HG02970 (cell line): ENCODE data around the gene GPX6.
"Not testable (repeated sequence)": the region's sequence is repeated elsewhere in the genome, so short reads cannot be mapped to it uniquely, and the experiment has no call there.

Experiments used
- ATAC-seq: cut with Tn5 transposase; IDR thresholded peaks from one replicate; pipeline ENCODE4 v1.9.1; 2021; ENCODE audit warnings: mild to moderate bottlenecking, moderate library complexity, moderate number of reproducible peaks; ENCODE audit not compliant: unreplicated experiment, low FRiP score

GPX6 gene, protein sequence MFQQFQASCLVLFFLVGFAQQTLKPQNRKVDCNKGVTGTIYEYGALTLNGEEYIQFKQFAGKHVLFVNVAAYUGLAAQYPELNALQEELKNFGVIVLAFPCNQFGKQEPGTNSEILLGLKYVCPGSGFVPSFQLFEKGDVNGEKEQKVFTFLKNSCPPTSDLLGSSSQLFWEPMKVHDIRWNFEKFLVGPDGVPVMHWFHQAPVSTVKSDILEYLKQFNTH

GRCh38 chr6:28515676-28516075 is at the start of gene GPX6:
Gene GPX6 (minus strand): TSS chr6:28515793. CDS start chr6:28515743, 50 bp downstream.
- no peak for ATAC-seq

- no peak for ATAC-seq
Observed at GRCh38 chr6:28563430-28564095, 48.0 kb upstream of the GPX6 start.

DNA sequence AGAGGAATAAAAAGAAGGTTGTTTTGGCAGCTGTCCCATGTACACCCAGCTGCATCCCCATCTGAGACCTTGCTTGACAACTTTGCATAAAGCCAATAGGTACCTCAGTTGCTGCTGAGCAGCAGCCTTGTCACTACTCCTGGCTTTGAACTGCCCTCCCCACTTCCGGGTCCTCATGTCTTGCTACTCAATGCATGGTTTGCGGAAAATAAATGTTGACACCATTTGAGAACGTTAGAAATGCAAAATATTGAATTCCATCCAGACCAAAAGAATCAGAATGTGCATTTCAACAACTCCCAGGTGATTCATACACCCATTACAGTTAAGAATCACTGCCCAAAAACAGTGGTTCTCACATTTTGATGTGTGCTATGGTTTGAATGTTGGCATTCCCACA is 43.0 kb upstream of the GPX6 start:
- ATAC-seq, result no peak

DNA sequence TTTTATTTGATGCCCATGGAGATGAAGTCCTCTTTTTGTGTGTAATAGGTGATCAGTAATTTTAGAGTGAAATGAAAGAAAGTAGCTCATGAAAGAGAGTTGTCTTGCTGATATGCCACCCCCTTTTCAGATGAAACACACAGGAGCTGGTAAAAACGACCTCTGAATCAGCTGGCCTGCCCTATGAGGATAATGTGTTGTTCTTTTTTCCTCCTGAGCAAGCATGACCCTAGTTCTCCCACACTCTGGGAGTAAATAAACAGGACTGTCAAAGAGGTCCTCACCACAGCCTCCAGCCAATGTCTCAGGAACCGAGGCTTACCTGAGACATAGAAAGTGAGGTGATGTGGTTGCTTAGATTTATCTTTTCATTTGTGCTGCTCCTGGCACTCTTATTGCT is 39.5 kb upstream of the GPX6 start:
- ATAC-seq, result no peak

GRCh38 chr6:28553986-28554881 is 38.6 kb upstream of the GPX6 start:
- ATAC-seq, result no peak

- no peak for ATAC-seq
Observed at GRCh38 chr6:28553384-28553985, 37.9 kb upstream of the GPX6 start.

DNA sequence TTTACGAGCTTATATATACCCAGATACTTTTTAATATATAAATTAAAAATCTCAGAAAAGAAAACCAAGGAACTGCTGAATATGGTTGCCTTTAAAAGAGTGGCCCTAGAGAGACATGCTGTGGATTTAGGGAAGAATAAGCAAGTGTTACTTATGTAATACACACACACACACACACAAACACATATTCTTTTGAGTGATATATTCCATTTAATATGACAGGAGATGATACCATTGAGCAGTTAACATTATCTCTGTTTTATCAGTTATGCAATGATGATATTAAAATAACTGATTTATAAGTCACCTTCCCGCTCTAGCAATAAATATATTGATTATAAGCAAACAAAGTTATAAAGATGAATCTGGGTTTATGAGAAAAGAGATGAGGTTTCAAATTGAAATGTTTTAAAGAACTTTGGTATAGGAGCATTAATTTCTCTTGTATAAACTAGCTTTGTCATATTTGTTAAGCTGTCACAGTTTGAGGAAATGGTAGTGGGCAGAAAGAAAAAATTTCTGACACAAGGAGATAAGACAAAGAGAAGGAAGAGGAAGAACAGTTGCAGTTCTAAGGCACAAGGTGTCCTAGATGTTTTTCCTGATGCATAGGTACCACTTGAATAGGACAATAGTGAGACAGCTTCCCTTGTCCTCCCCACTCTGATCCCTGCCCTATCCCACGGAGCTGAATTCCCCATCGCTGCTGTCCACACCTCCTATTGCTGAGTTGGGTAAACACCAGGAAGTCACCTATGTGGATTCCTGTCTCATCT is 36.5 kb upstream of the GPX6 start:
- no peak for ATAC-seq

DNA sequence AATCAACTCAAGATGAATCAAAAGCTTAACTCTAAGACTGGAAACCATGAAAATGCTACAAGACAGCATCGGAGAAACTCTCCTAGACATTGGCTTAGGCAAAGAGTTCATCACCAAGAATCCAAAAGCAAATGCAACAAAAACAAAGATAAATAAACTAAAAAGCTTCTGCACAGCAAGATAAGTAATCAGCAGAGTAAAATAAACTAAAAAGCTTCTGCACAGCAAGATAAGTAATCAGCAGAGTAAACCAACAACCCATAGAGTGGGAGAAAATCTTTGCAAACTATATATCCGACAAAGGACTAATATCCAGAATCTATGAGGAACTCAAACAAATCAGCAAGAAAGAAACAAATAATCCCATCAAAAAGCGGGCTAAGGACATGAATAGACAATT is 31.4 kb upstream of the GPX6 start:
- not testable (repeated sequence) for ATAC-seq

GRCh38 chr6:28545955-28546354 is 30.4 kb upstream of the GPX6 start:
- no peak for ATAC-seq

- ATAC-seq, result no peak
Observed at GRCh38 chr6:28543651-28544610, 28.3 kb upstream of the GPX6 start.

- no peak for ATAC-seq
Observed at GRCh38 chr6:28542440-28543296, 27.1 kb upstream of the GPX6 start.

DNA sequence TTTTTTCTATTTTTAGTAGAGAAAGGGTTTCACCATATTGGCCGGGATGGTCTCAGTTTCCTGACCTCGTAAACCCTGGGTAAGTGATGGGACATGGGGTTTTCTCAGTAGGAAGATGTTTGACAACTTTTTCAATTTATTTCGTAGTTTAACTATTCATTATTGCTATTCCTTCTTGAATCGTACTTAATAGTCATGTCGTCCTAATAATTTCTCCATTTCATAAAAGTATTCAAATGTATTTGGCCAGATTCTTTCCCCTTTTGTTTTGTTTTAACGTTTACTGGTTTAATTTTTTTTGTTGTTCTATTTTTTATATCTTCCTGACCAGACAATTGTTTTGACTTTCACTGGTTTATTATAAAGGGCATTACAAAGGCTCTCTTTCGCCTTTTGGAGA is 26.4 kb upstream of the GPX6 start:
- ATAC-seq, result no peak

- ATAC-seq, result no peak
Observed at GRCh38 chr6:28537509-28538140, 22.0 kb upstream of the GPX6 start.

DNA sequence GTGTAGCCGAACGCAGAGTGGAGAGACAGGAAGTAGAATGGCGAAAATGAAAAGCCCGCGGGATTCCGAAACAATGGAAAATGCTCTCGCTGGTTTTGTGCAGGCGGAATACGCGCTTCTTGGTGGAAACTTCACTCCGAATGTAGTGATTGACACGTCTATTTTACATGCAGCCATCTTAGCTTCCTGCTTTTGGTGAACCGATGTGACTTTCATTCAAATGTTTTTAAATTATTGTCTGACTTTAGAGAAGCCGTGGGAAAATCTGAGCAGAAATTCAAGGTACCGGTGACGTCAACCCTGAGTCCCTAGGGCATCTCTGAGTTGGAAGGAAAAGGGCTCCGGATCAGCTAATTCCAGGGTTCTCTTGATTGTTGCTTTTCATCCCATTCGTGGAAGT is 21.5 kb upstream of the GPX6 start:
- ATAC-seq, result no peak

DNA sequence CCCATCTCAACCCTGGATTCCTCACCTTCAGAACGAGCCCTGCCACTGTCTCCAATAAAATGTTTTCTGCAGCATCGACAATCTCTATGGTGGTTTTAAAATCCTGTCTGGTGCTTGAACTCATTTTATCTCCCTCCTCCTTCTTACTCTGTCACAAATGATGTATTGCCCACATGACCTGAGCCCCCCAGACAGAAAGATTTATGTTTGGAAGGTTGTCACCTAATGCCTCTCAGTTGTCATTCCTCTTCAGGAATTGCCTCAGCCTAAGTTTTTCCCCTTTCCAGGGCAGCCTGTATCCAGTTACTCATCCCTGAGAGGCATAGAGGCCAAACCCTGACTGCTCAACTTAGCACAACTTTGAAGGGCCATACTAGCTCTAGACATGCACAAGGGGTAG is 19.3 kb upstream of the GPX6 start:
- ATAC-seq, result no peak

DNA sequence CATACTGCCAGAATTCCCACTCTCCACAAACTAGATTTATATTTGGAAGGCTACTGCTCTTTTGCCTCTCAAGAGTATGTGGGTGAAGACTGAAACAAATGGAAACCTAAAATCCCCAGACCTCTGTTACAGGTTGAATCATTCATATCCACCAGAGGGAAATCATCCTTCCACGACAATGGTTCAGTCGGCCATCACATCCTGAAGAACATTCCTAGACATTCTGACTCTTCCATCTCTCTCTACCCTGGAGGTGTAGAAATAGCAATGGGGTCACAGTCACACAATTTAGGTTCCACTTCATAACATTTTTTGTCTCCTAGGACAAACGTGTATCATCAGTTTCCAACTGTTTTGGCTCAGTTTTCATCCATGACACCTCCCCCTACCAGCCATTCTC is 18.7 kb upstream of the GPX6 start:
- ATAC-seq, result no peak

- no peak for ATAC-seq
Observed at GRCh38 chr6:28531479-28532128, 16.0 kb upstream of the GPX6 start.
